Stimulated activated CD4-positive, alpha-beta T cell treated with anti-CD3 and anti-CD28 coated beads, TNF-alpha, amount 100 ng/mL, for 24 hours (primary cell): ENCODE results near the gene HSPA4.

Source experiments
- DNase-seq, 3 experiments: peaks; one replicate each; pipeline ENCODE4 v3.0.0-alpha.2; 2020; ENCODE audit warnings: low read depth in 3 of 3

The HSPA4 gene

GRCh38 chr5:133155326-133155969, 103.6 kb downstream of the HSPA4 start:
- DNase-seq = no peak
